Caki2 (cell line): ENCODE results near the gene OSBPL2. TPM values are rescaled to one million over a fixed set of nuclear protein-coding genes. Genes with fewer than 3 reads are reported as not detected.
A peak's percentile ranks its signal among the peaks of the same experiment; 100 is the strongest.

Experiments used
- DNase-seq: peaks from one replicate; pipeline ENCODE4 v3.0.0-alpha.2; 2015; ENCODE audit warnings: low read depth
- in situ Hi-C: cut with HindIII; loops from 2 replicates; pipeline ENCODE4 v1.10.0; 2016; ENCODE audit warnings: low sequenced_read_pairs, low pct_unique_long_range_greater_than_20kb, mixed read lengths
- total RNA-seq: library from RNA; depleted of rRNA; stranded (reverse); fragments of >200 nt; shearing (Covaris generic); gene quantifications from 2 replicates; pipeline ENCODE4 v1.2.3, GENCODE V29; 2014; ENCODE audit warnings: low replicate concordance

OSBPL2 gene
- total RNA-seq, 1 experiment from 2014 or later: 14.0 TPM

DNA sequence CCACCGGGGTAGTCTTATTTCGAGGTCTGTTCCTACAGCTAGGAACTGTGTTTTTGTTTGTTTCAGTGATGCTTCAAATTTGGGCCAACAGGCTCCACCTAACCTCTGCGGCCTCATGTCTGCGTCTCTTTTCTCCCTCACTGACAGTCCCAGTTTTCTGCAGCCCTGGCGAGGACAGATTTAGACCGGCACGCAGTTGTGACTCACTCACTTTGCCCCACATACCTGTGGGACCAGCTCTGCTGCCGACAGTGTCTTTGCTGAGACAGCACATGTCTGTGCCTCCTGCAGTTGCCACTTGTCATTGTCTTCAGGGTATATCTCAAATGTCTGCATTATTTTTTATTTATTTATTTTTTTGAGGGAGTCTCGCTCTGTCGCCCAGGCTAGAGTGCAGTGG is 29.2 kb downstream of the OSBPL2 start:
- in situ Hi-C loops: no loop called here
- DNase-seq: no peak

DNA sequence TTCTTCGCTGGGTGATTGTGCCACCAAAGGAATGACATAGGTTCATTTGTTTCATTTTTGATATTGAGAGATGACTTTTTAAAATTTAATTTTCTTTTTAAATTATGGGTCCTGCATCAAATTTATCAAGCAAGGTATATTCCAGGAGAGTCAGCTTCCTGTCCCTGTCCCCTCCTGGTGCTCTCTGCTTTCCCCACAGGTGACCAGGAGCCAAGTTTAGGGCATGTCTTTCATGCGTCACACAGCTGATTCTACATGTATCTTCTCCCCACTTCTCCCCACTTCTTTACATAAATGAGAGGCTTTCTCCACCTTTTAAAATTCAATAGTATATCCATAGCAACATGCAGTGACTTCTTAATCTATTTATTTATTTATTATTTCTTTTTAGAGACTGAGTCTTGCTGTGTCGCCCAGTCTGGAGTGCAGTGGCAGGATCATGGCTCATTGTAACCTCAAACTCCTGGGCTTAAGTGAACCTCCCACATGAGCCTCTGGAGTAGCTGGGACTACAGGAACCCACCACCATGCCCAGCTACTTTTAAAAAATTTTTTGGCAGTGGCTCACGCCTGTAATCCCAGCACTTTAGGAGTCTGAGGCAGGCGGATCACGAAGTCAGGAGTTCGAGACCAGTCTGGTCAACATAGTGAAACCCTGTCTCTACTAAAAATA is 30.0 kb downstream of the OSBPL2 start:
- no peak for DNase-seq
- in situ Hi-C loops: no loop called here

GRCh38 chr20:62269378-62269777 is 31.1 kb downstream of the OSBPL2 start:
- in situ Hi-C loops: no loop called here
- DNase-seq: no peak

GRCh38 chr20:62269871-62270270 is 31.6 kb downstream of the OSBPL2 start:
- no peak for DNase-seq
- in situ Hi-C loops: no loop called here

DNA sequence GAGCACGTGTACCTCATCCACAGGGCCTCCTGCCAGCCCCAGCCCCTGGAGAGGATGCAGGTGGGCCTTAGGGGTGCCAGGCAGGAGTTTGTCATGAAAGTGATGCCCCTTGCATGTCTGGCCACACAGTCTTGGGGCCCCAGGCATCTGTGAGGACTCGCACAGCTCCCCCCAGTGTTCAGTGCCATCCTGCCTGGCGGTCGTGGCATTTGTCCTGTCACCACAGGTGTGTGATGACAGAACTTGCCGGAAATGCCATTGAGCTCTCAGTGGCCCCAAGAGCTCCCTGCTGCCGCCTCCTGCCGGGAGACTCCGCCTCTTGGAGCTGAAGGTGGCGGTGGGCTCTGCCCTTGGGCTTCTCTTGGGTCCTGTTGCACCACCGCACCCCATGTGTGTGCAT is 33.9 kb downstream of the OSBPL2 start:
- DNase-seq: no peak
- in situ Hi-C loops: no loop called here

DNA sequence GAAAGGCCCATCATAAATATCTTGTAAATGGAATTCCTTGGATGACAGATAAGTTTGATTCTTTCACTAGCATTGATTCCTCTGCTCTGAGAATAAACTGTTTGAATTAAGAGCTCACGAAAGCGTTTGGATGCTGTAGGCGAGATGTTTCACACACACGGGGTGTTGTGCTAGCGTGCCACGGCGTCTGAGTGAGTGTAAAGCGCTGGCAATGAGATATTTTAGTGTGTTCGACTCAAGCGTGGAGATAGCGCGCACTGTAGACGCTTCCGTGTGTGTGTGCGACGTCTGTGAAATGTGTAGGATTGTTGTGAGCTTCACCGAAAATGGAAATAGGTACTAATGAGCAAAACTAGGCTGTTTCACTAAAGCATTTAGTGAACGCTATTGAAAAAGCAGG is 35.1 kb downstream of the OSBPL2 start:
- no peak for DNase-seq
- in situ Hi-C loops: no loop called here

DNA sequence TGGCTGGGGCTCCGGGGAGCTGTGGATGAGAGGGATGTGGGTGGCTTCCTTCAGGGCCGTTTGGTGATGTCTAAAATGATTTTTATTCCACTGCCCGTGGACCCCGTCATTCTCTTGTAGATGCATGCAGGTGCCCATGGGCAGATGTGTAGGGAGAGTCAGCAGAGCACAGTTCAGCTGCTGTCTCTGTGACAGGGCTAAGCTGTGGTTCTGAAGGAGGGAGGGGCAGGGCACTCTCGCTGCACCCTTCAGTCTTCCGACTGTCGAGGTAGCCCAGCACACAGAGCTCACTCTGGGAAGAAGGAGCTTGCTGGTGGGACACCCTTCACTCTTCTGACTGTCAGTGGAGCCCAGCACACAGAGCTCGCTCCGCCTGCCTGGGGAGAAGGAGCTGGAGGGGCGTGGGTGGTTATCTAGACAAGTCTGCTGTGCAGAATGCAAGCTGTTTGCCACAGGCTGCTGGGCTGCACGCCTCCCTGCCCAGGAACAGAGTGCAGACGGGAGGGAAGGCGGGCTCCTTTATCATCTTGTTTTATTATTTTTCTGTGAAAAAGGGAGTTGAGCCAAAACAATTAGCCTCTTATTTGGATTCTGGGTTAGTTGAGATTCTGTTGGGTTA is 36.1 kb downstream of the OSBPL2 start:
- in situ Hi-C loops: no loop called here
- DNase-seq: peak; percentile 65

DNA sequence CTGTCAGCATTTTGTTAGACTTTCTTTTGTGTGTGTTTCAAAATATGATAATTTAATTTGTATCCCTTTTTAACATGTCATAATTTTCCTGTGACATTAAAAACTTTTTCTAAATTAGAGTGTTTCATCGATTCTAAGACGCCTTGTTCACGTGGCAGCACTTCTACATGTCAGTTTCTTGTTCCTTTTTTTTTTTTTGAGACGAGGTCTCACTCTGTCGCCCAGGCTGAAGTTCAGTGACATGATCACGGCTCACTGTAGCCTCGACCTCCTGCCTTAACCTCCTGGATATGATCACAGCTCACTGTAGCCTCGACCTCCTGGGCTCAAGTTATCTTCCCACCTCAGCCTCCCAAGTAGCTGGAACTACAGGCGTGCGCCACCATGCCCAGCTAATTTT is 36.9 kb downstream of the OSBPL2 start:
- no peak for DNase-seq
- in situ Hi-C loops: no loop called here

DNA sequence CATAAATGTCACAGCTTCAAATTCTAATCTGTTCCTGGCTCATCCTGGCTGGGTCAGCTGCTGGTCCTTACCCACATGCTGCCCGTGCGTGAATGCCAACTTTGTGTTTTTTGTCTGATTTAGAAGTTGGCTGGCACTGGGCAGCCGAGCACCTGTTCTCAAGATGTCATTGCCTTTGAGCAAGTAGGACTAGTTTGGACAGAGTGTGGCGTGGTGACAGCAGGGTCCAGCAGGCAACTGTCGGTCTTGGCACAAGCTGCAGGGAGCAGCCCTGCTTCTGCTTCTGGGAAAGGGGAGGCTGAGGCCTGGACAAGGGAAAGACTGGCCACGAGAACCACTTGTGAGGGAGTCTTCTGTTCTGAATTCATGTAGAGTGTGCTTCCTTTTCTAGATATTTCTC is 38.1 kb downstream of the OSBPL2 start:
- in situ Hi-C loops: no loop called here
- DNase-seq: no peak

- in situ Hi-C loops: no loop called here
- DNase-seq: no peak
Observed at GRCh38 chr20:62277253-62277652, 38.9 kb downstream of the OSBPL2 start.

GRCh38 chr20:62280303-62280702 is 42.0 kb downstream of the OSBPL2 start:
- no peak for DNase-seq
- in situ Hi-C loops: no loop called here

- in situ Hi-C loops: no loop called here
- no peak for DNase-seq
Observed at GRCh38 chr20:62281161-62281933, 43.0 kb downstream of the OSBPL2 start.

- no peak for DNase-seq
- in situ Hi-C loops: no loop called here
Observed at GRCh38 chr20:62282103-62282502, 43.8 kb downstream of the OSBPL2 start.

- DNase-seq: no peak
- in situ Hi-C loops: no loop called here
Observed at GRCh38 chr20:62282877-62283503, 44.7 kb downstream of the OSBPL2 start.

DNA sequence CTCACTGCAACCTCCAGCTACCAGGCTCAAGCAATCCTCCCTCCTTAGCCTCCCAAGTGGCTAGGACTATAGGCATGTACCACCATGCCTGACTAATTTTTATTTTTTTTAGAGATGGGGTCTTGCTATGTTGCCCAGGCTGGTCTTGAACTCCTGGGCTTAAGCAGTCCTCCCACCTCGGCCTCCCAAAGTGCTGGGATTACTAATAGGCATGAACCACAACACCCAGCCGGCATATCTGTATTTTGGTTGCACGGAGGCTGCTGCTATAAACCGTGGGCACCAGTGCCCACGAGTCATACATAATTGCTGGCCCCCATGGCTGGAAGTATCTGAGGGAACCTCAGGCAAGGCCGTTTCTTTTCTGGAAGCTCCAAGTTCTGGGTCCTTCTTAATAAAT is 46.1 kb downstream of the OSBPL2 start:
- in situ Hi-C loops: no loop called here
- no peak for DNase-seq

DNA sequence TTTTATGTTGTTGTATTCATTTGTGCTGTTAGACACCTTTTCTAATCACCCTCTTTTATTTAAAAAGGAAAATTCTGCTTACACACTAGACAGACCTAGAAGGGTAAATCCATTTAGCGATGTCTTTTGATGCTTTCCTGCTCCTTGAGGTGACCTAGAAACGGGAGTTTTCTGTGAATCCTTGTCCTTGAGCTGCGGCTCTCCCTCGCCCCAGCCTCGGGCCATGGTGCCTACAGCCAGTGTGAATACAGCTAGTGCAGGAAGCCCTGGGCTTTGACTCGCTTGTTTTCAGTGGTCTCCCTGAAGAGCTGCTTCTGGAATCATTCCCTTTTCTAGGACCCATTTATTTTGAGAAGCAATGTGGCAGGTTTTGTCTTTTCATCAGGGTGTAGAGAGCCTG is 46.8 kb downstream of the OSBPL2 start:
- in situ Hi-C loops: no loop called here
- no peak for DNase-seq

DNA sequence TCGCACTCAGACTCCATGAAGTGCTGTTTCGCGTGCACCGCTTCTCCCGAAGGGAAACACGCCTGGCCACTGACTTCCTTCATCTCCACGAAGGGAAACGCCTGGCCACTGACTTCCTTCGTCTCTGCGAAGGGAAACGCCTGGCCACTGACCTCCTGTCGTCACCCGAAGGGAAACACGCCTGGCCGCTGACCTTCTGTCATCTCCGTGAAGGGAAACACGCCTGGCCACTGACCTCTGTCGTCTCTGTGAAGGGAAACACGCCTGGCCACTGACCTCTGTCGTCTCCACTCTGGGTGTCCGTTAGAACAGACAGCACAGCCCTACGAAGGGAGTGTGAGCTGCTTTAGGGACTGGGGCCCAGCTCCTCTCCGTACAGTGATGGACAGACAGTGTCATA is 47.4 kb downstream of the OSBPL2 start:
- DNase-seq: no peak
- in situ Hi-C loops: no loop called here

- in situ Hi-C loops: no loop called here
- DNase-seq: no peak
Observed at GRCh38 chr20:62286493-62287064, 48.3 kb downstream of the OSBPL2 start.

DNA sequence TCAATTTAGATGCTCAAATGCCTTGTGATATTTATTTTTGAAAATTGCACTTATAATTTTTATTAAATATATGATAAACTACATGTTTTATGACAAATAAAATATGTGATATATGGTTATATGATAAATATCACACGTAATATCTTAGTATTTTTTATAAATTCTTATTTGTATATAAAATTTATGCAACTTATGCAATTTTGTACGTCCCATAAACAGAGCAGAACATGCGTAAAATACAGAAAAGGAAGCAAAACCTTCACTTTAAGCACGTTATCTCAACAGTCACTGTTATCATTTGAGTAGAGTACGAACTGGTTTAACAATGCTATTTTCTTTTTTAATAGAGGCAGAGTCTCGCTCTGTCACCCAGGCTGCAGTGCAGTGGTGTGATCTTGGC is 48.8 kb downstream of the OSBPL2 start:
- in situ Hi-C loops: no loop called here
- no peak for DNase-seq
